ENCODE results near the gene KCNIP3. TPM values are rescaled to one million over a fixed set of nuclear protein-coding genes. Genes with fewer than 3 reads are reported as not detected.

KCNIP3 gene
- total and polyA plus RNA-seq, 9 of the 15 experiments (the other 6 are each of a cell fraction or from before 2014, with no cell fraction given) = 0.04 TPM; not detected in 8

GRCh38 chr2:95272299-95272751, 24.8 kb upstream of the KCNIP3 start:
- Histone ChIP-seq H3K79me2 (ENCODE audit: control insufficient read depth, insufficient read depth, low read length) (no peaks in the 10 kb centered on the region), H3K9me1 (ENCODE audit: control insufficient read depth, insufficient read depth, low read length) (no peaks in the 10 kb centered on the region), H2AFZ (ENCODE audit: low read depth, low read length) (no peak overlapping the region), H3K4me2 (ENCODE audit: insufficient read depth, low read length) (no peak overlapping the region), H3K9me3 (replicated peaks; ENCODE audit: control insufficient read depth, insufficient read depth, low read depth, low read length) (no peaks in the 10 kb centered on the region), H3K27ac (ENCODE audit: extremely low read depth, low read depth, low read length) (no peak overlapping the region), H3K27me3 (ENCODE audit: control insufficient read depth in 2 of 2, insufficient read depth in 2 of 2, low read length in 2 of 2) (peaks cover 5 to 56% of the 10 kb centered on the region in 2 experiments; a peak in 4 of 5 replicates), H3K4me1 (replicated peaks in 1 of 2; ENCODE audit: control insufficient read depth in 2 of 2, insufficient read depth in 2 of 2, low read length in 2 of 2) (peaks cover 0 to 10% of the 10 kb centered on the region in 2 experiments; a peak in 2 of 5 replicates), H3K9ac (ENCODE audit: insufficient read depth in 1 of 2, low read depth in 2 of 2, low read length in 2 of 2) (no peak overlapping the region), H3K36me3 (ENCODE audit: control insufficient read depth, insufficient read depth, low read length) (no peaks in the 10 kb centered on the region), H4K20me1 (replicated peaks; ENCODE audit: control insufficient read depth, insufficient read depth, low read length) (no peaks in the 10 kb centered on the region; the same call in 1 of the 2 replicates), H3K4me3 (no peak overlapping the region)
- ATAC-seq (no peak), DNase-seq (ENCODE audit: extremely low read depth in 1 of 4, low spot score in 3 of 4) (no peak), FAIRE-seq (no peak)
- 2% methylated on average over 6 of the region's 6 CpGs for WGBS (ENCODE audit: insufficient coverage, low coverage, missing lambda C conversion rate)
- ChIA-PET POLR2A (interaction anchor here (0.7 kb wide), 1 partner anchor 12 kb away, joined by 3 read pairs; no protein-coding TSS in a partner anchor), CTCF (ENCODE audit: low intra/inter-chr PET ratio) (no interaction called here)
- intact Hi-C loops (cut with micrococcal nuclease) (no loop called here), in situ Hi-C loops (cut with MboI) (no loop called here)
- BruUV-seq (replicated peaks) = no TSS peak
- TF ChIP-seq RREB1 (CRISPR knock-in tag; IDR thresholded peaks at IDR 0.05) = no peak
- no peak for TF ChIP-seq PHB (CRISPR knock-in tag; IDR thresholded peaks at IDR 0.05)
- TF ChIP-seq KDM1A (IDR thresholded peaks at IDR 0.05) = no peak
- no peak for TF ChIP-seq ARID3A (IDR thresholded peaks at IDR 0.05; ENCODE audit: borderline replicate concordance, low read depth, low read length)
- no peak for TF ChIP-seq SMAD1 (IDR thresholded peaks at IDR 0.05; ENCODE audit: low read depth, low read length, partially characterized antibody)
- no peak for TF ChIP-seq FOXK2 (conservative IDR thresholded peaks at IDR 0.05 in 1 of 2, IDR thresholded peaks at IDR 0.05 in 1 of 2; ENCODE audit: low read depth in 2 of 2)
- TF ChIP-seq BRD9 (IDR thresholded peaks at IDR 0.05; ENCODE audit: low read depth, partially characterized antibody) = no peak
- no peak for TF ChIP-seq GTF2F1 (IDR thresholded peaks at IDR 0.05; ENCODE audit: low read depth, low read length)
- TF ChIP-seq HDAC3 (IDR thresholded peaks at IDR 0.05; ENCODE audit: borderline replicate concordance, partially characterized antibody) = no peak
- no peak for TF ChIP-seq HIVEP1 (CRISPR knock-in tag; IDR thresholded peaks at IDR 0.05)
- TF ChIP-seq NR3C1 (CRISPR knock-in tag; IDR thresholded peaks at IDR 0.05) = no peak
- no peak for TF ChIP-seq ZNF655 (CRISPR knock-in tag; IDR thresholded peaks at IDR 0.05)
- no peak for TF ChIP-seq MTA3 (IDR thresholded peaks at IDR 0.05; ENCODE audit: borderline replicate concordance)
- TF ChIP-seq RAD21 (CRISPR knock-in tag; conservative IDR thresholded peaks at IDR 0.05 in 1 of 2, IDR thresholded peaks at IDR 0.05 in 1 of 2) = no peak

Data from K562 (cell line).